ENCODE data around the gene PCF11. TPM values are rescaled to one million over a fixed set of nuclear protein-coding genes. Genes with fewer than 3 reads are reported as not detected.

Gene PCF11
- total and polyA plus RNA-seq, 12 donors: 20.2 to 62.8 (median 46.9) TPM

GRCh38 chr11:83170865-83171264 lies 13.9 kb downstream of the PCF11 start:
- Histone ChIP-seq H3K27ac (no peak overlapping the region), H3K9me3 (replicated peaks in 1 of 3) (no peaks in the 10 kb centered on the region), H3K27me3 (no peaks in the 10 kb centered on the region), H3K4me3 (peak overlapping the region in 1 of 4 donors; percentile 39), H3K4me1 (replicated peaks in 1 of 2) (peaks cover 17 to 64% of the 10 kb centered on the region in 2 donors), H3K36me3 (replicated peaks in 1 of 2) (peaks cover 0 to 62% of the 10 kb centered on the region in 2 donors)
- no peak for DNase-seq
- WGBS, 4 donors: 73 to 79% (median 76%) methylated on average over 2 of the region's 2 CpGs
- intact Hi-C loops (cut with DNase I): no loop called here
- no peak for TF ChIP-seq CTCF (IDR thresholded peaks at IDR 0.05)
- no peak for TF ChIP-seq POLR2A (IDR thresholded peaks at IDR 0.05)

DNA sequence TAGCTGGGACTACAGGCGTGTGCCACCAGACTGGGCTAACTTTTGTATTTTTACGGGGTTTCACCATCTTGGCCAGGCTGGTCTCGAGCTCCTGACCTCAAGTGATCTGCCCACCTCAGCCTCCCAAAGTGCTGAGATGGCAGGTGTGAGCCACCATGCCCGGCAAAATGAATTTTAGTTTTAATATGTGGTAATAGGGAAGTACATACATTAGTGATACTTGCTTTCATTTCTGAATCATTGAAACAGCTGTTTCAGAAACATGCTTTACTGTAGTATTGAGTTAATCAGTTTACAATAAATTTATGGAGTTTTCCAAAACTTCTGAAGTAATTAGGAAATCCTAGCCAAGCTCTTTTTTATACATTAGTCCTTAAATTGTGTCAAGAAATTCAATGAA lies 15.6 kb downstream of the PCF11 start:
- no peak overlapping the region for H3K4me3 ChIP-seq
- peaks cover 0 to 58% of the 10 kb centered on the region in 2 donors for H3K36me3 ChIP-seq (replicated peaks in 1 of 2)
- no peak for DNase-seq
- intact Hi-C loops (cut with DNase I): no loop called here
- H3K9me3 ChIP-seq (replicated peaks in 1 of 3): no peaks in the 10 kb centered on the region
- peaks cover 17 to 66% of the 10 kb centered on the region in 2 donors for H3K4me1 ChIP-seq (replicated peaks in 1 of 2)
- H3K27me3 ChIP-seq: no peaks in the 10 kb centered on the region
- TF ChIP-seq CTCF (IDR thresholded peaks at IDR 0.05): no peak
- TF ChIP-seq POLR2A (IDR thresholded peaks at IDR 0.05): no peak
- H3K27ac ChIP-seq: peak overlapping the region in 1 of 5 donors; percentile 9
- WGBS, 4 donors: 77 to 92% (median 87%) methylated on average over 4 of the region's 4 CpGs

DNA sequence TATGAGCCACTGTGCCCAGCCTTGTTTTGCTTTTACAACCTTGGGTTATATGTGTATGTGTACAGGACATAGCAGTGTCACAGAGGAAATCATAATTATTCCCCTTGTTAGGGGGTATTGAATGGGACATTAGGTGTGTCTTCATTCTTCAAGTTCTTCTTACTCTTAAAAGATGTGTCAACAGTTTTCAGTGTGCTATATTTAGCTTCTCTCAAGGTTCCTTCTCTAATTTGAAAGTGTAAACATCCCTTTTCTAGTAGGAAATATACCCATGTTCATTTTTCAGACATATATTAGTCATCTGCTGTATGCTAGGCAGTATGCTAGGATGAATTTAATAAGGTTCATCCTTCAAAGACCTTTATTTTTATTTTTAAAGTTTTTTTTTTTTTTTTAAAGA lies 17.1 kb downstream of the PCF11 start:
- TF ChIP-seq POLR2A (IDR thresholded peaks at IDR 0.05) (no peak), CTCF (IDR thresholded peaks at IDR 0.05) (no peak)
- Histone ChIP-seq H3K27ac (peak overlapping the region in 2 of 5 donors; percentile 46 to 50), H3K36me3 (replicated peaks in 1 of 2) (peaks cover 0 to 58% of the 10 kb centered on the region in 2 donors), H3K9me3 (replicated peaks in 1 of 3) (no peaks in the 10 kb centered on the region), H3K4me1 (replicated peaks in 1 of 2) (peaks cover 17 to 66% of the 10 kb centered on the region in 2 donors), H3K4me3 (no peak overlapping the region), H3K27me3 (no peaks in the 10 kb centered on the region)
- intact Hi-C loops (cut with DNase I): no loop called here
- DNase-seq: no peak

DNA sequence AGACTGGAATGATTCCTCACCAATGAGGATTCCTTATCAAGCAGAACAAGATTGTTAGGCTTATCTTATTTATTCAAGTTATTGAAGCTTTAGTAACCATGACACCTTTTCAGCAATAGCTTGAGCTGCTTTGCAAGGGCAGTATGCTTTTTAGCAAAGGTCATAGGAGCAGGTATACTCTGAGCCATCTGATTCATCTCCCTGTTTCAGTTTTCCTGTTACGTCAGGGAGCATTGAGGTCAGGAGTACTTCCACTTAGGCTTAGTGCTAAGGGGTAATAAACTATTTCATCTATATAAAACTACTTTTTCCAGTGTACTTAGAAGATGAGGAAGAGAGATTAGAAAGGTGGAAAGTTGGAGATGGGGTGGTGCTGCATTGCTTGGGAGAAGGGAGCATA lies 18.9 kb downstream of the PCF11 start:
- 40 to 60% (median 50%) methylated on average over 1 of the region's 1 CpG for whole genome bisulfite sequencing, 4 donors
- intact Hi-C loops (cut with DNase I): no loop called here
- no peak for DNase-seq
- H3K4me1 ChIP-seq (replicated peaks in 1 of 2): peaks cover 13 to 52% of the 10 kb centered on the region in 2 donors
- peaks cover 0 to 62% of the 10 kb centered on the region in 2 donors for H3K36me3 ChIP-seq (replicated peaks in 1 of 2)
- no peaks in the 10 kb centered on the region for H3K9me3 ChIP-seq (replicated peaks in 1 of 3)
- H3K4me3 ChIP-seq: no peak overlapping the region
- no peaks in the 10 kb centered on the region for H3K27me3 ChIP-seq
- H3K27ac ChIP-seq: peak overlapping the region in 1 of 5 donors; percentile 37
- TF ChIP-seq POLR2A (IDR thresholded peaks at IDR 0.05) (no peak), CTCF (IDR thresholded peaks at IDR 0.05) (no peak)

Data from adrenal gland (tissue), 12 donors.